Fibroblast of the aortic adventitia (primary cell): ENCODE measurements around the gene GRM2. TPM values are rescaled to one million over a fixed set of nuclear protein-coding genes. Genes with fewer than 3 reads are reported as not detected.

Experiments used
- DNase-seq: peaks from one replicate; pipeline ENCODE4 v3.0.0-alpha.2; 2010; ENCODE audit warnings: low read depth
- H3K4me3 ChIP-seq: 2 replicates; pipeline ENCODE4 v1.5.1; 2011; ENCODE audit warnings: low read depth, mild to moderate bottlenecking, control low read depth, low read length, moderate library complexity
- total RNA-seq: library from RNA; depleted of rRNA; stranded (reverse); fragments of >200 nt; gene quantifications from 2 replicates; pipeline ENCODE4 v1.2.3, GENCODE V29; 2012; ENCODE audit warnings: low replicate concordance
- TF ChIP-seq, protein P1 (sequence below): IDR thresholded peaks from 2 replicates; pipeline ENCODE4 v1.5.1; 2011; ENCODE audit warnings: mild to moderate bottlenecking, low read length, control low read depth, inconsistent platforms; ENCODE audit not compliant: insufficient read depth

Gene GRM2
- total RNA-seq, 1 donor = under 0.01 TPM

- TF ChIP-seq, protein P1, sequence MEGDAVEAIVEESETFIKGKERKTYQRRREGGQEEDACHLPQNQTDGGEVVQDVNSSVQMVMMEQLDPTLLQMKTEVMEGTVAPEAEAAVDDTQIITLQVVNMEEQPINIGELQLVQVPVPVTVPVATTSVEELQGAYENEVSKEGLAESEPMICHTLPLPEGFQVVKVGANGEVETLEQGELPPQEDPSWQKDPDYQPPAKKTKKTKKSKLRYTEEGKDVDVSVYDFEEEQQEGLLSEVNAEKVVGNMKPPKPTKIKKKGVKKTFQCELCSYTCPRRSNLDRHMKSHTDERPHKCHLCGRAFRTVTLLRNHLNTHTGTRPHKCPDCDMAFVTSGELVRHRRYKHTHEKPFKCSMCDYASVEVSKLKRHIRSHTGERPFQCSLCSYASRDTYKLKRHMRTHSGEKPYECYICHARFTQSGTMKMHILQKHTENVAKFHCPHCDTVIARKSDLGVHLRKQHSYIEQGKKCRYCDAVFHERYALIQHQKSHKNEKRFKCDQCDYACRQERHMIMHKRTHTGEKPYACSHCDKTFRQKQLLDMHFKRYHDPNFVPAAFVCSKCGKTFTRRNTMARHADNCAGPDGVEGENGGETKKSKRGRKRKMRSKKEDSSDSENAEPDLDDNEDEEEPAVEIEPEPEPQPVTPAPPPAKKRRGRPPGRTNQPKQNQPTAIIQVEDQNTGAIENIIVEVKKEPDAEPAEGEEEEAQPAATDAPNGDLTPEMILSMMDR = no peak
- DNase-seq = no peak
- no peak overlapping the region for H3K4me3 ChIP-seq
Measured at GRCh38 chr3:51709675-51710074, 2.8 kb downstream of the GRM2 start.

DNA sequence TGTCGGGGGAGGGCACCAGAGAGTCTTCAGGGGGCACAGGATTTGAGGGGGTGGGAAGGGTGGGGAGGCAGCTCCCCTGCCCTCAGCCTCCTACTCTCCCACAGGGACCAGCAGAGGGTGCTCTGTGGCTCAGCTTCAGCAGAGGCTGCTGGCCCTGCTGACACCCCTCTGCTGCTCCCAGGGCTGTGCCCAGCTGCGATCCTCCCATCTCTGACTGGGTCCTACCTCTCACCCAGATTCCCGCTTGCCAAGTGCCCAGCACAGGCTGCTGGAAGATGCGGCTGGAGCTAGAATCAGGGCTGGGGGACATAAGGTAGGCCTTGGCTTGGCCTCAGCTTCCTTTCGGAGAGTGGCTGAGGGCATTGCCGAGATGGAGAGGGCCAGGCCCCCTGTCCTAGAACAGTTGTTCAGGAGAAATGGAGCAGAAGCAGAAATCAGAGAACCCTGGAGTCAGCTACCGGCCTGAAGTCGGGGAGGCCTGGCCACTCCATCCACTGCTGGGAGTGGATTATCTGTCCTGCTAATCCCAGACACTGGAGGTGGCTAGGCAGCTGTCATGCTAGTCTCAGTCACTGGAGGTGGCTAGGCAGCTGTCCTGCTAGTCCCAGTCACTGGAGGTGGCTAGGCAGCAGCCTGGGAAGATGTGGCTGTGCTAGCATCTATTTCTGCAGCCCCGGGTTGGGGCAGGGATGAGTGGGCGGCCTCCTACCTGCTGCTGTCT is 3.9 kb downstream of the GRM2 start:
- DNase-seq = no peak
- H3K4me3 ChIP-seq = no peak overlapping the region
- TF ChIP-seq, protein P1 = no peak

DNA sequence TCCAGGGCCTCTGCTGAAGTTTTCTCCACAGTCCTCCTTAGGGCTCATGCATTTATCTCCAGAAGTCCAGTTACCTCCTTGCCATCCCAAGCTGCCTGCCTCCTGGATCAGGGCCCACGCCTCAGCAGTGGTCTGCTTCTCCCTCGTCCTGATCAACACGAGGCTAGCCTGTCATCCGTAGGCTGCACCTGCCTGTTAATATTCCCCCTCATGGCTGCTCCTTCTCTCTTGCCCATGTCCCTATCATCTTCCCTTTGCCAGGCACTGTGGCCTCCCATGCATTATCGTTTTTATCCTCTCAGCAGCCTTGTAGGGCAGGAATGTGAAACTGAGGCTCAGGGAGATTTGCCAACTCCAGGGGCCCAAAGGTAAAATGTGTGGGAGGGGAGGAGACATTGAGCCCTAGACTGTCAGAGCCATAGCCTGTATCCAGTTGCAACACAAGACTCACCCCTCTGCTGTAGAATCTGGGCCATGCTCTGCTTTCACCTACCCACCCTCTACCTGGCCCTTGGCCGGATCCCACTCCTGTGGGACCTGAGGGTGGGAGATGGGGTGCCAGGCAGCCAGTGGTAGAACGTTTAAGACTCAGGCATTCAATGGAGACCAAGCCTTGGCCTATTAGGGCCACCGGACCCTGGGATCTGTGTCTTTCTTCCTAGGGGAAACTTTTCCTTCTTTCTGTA is 4.6 kb downstream of the GRM2 start:
- no peak overlapping the region for H3K4me3 ChIP-seq
- TF ChIP-seq, protein P1 = no peak
- DNase-seq = no peak

GRCh38 chr3:51712038-51712420 is 5.2 kb downstream of the GRM2 start:
- TF ChIP-seq, protein P1 = no peak
- H3K4me3 ChIP-seq = no peak overlapping the region
- DNase-seq = no peak

DNA sequence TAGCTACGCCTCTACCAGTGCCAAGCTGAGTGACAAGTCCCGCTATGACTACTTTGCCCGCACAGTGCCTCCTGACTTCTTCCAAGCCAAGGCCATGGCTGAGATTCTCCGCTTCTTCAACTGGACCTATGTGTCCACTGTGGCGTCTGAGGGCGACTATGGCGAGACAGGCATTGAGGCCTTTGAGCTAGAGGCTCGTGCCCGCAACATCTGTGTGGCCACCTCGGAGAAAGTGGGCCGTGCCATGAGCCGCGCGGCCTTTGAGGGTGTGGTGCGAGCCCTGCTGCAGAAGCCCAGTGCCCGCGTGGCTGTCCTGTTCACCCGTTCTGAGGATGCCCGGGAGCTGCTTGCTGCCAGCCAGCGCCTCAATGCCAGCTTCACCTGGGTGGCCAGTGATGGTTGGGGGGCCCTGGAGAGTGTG is 5.7 kb downstream of the GRM2 start:
- TF ChIP-seq, protein P1 = no peak
- no peak overlapping the region for H3K4me3 ChIP-seq
- no peak for DNase-seq

- no peak for DNase-seq
- no peak overlapping the region for H3K4me3 ChIP-seq
- TF ChIP-seq, protein P1 = no peak
Measured at GRCh38 chr3:51712963-51713362, 6.1 kb downstream of the GRM2 start.
